ENCODE measurements around the gene SDK1. TPM values are rescaled to one million over a fixed set of nuclear protein-coding genes. Genes with fewer than 3 reads are reported as not detected.

Gene SDK1
- total RNA-seq, 1 experiment from 2014 or later = 7.1 TPM

DNA sequence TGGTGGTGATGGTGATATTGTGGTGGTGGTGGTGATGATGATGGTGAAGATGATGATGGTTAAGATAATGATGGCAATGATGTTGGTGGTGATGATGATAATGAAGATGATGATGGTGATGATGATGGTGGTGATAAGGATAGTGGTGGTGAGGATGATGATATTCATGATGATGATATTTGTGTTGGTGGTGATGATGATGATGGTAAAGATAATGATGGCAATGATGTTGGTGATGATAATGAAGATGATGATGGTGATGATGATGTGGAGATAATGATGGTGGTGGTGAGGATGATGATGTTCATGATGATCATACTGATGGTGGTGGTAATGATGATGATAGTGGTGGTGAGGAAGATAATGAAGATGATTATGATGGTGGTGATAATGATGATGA is 30.7 kb upstream of the SDK1 start:
- H3K27me3 ChIP-seq (replicated peaks; ENCODE audit: control insufficient read depth, insufficient read depth, low read length) = no peaks in the 10 kb centered on the region
- ChIA-PET POLR2A (no interaction called here), CTCF (no interaction called here)
- H3K4me1 ChIP-seq = no peaks in the 10 kb centered on the region
- no peak for DNase-seq
- Mint-ChIP-seq H3K36me3 (ENCODE audit: insufficient read depth, unreplicated experiment) (no peaks in the 10 kb centered on the region), H3K27ac (ENCODE audit: unreplicated experiment) (no peak overlapping the region), H3K4me3 (ENCODE audit: unreplicated experiment) (no peak overlapping the region), H3K4me1 (ENCODE audit: low read depth, unreplicated experiment) (no peaks in the 10 kb centered on the region), H3K9me3 (ENCODE audit: unreplicated experiment) (no peaks in the 10 kb centered on the region), H3K27me3 (ENCODE audit: insufficient read depth, unreplicated experiment) (no peaks in the 10 kb centered on the region)
- BruUV-seq (replicated peaks) = no TSS peak
- H3K4me3 ChIP-seq (ENCODE audit: low read depth, low read length) = no peak overlapping the region
- no peaks in the 10 kb centered on the region for H3K36me3 ChIP-seq (ENCODE audit: control insufficient read depth, insufficient read depth, low read length)
- intact Hi-C loops (cut with micrococcal nuclease; ENCODE audit: unreplicated experiment) = no loop called here
- TF ChIP-seq, protein P1, sequence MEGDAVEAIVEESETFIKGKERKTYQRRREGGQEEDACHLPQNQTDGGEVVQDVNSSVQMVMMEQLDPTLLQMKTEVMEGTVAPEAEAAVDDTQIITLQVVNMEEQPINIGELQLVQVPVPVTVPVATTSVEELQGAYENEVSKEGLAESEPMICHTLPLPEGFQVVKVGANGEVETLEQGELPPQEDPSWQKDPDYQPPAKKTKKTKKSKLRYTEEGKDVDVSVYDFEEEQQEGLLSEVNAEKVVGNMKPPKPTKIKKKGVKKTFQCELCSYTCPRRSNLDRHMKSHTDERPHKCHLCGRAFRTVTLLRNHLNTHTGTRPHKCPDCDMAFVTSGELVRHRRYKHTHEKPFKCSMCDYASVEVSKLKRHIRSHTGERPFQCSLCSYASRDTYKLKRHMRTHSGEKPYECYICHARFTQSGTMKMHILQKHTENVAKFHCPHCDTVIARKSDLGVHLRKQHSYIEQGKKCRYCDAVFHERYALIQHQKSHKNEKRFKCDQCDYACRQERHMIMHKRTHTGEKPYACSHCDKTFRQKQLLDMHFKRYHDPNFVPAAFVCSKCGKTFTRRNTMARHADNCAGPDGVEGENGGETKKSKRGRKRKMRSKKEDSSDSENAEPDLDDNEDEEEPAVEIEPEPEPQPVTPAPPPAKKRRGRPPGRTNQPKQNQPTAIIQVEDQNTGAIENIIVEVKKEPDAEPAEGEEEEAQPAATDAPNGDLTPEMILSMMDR (IDR thresholded peaks at IDR 0.05; ENCODE audit: insufficient read depth in 1 of 2, low read depth in 1 of 2, low read length in 1 of 2, severe bottlenecking in 1 of 2, unreplicated experiment in 1 of 2) = no peak
- no peaks in the 10 kb centered on the region; the same call in 1 of the 2 replicates for H3K9me3 ChIP-seq

- no TSS peak for BruUV-seq (replicated peaks)
- no peak overlapping the region for H3K27ac Mint-ChIP-seq (ENCODE audit: unreplicated experiment)
- Histone ChIP-seq H3K4me3 (ENCODE audit: low read depth, low read length) (no peak overlapping the region), H3K9me3 (no peaks in the 10 kb centered on the region; the same call in 1 of the 2 replicates), H3K36me3 (ENCODE audit: control insufficient read depth, insufficient read depth, low read length) (no peaks in the 10 kb centered on the region), H3K4me1 (no peaks in the 10 kb centered on the region), H3K27me3 (replicated peaks; ENCODE audit: control insufficient read depth, insufficient read depth, low read length) (no peaks in the 10 kb centered on the region)
- H3K4me3 Mint-ChIP-seq (ENCODE audit: unreplicated experiment) = no peak overlapping the region
- no peaks in the 10 kb centered on the region for H3K4me1 Mint-ChIP-seq (ENCODE audit: low read depth, unreplicated experiment)
- H3K27me3 Mint-ChIP-seq (ENCODE audit: insufficient read depth, unreplicated experiment) = no peaks in the 10 kb centered on the region
- intact Hi-C loops (cut with micrococcal nuclease; ENCODE audit: unreplicated experiment) = no loop called here
- H3K36me3 Mint-ChIP-seq (ENCODE audit: insufficient read depth, unreplicated experiment) = no peaks in the 10 kb centered on the region
- POLR2A ChIA-PET = no interaction called here
- CTCF ChIA-PET = no interaction called here
- H3K9me3 Mint-ChIP-seq (ENCODE audit: unreplicated experiment) = no peaks in the 10 kb centered on the region
- TF ChIP-seq, protein P1 (IDR thresholded peaks at IDR 0.05; ENCODE audit: insufficient read depth in 1 of 2, low read depth in 1 of 2, low read length in 1 of 2, severe bottlenecking in 1 of 2, unreplicated experiment in 1 of 2) = no peak
- no peak for DNase-seq
These were observed 29.8 kb upstream of the SDK1 start for GRCh38 chr7:3271298-3271697.

DNA sequence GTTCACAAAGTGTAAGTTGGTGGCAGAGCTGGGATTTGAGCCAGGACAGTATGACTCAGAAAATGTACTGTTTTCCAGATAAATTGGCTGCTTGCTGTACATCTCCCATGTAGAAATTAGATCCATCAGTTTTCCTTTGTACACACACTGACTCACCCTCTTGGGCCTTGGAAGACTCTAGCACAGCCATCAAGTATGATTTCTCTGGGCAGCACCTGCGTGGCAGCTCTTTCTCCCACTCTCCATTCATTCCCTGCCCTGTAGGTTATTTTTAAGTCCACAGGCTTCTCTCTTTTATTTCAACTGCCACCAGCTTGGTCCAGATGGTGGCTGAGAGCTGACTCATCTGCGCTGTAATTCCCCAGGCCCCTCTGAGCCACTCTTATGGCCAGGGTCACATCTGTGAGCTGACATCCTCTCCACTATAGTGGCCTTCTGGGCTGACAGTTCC is 28.3 kb upstream of the SDK1 start:
- Mint-ChIP-seq H3K4me1 (ENCODE audit: low read depth, unreplicated experiment) (no peaks in the 10 kb centered on the region), H3K4me3 (ENCODE audit: unreplicated experiment) (no peak overlapping the region), H3K9me3 (ENCODE audit: unreplicated experiment) (peaks cover 4% of the 10 kb centered on the region), H3K36me3 (ENCODE audit: insufficient read depth, unreplicated experiment) (no peaks in the 10 kb centered on the region), H3K27me3 (ENCODE audit: insufficient read depth, unreplicated experiment) (no peaks in the 10 kb centered on the region), H3K27ac (ENCODE audit: unreplicated experiment) (no peak overlapping the region)
- no peaks in the 10 kb centered on the region for H3K36me3 ChIP-seq (ENCODE audit: control insufficient read depth, insufficient read depth, low read length)
- POLR2A ChIA-PET = no interaction called here
- TF ChIP-seq, protein P1 (IDR thresholded peaks at IDR 0.05; ENCODE audit: insufficient read depth in 1 of 2, low read depth in 1 of 2, low read length in 1 of 2, severe bottlenecking in 1 of 2, unreplicated experiment in 1 of 2) = no peak
- DNase-seq = no peak
- H3K4me1 ChIP-seq = no peaks in the 10 kb centered on the region
- no peaks in the 10 kb centered on the region for H3K27me3 ChIP-seq (replicated peaks; ENCODE audit: control insufficient read depth, insufficient read depth, low read length)
- CTCF ChIA-PET = no interaction called here
- H3K9me3 ChIP-seq = no peaks in the 10 kb centered on the region; the same call in 1 of the 2 replicates
- no TSS peak for BruUV-seq (replicated peaks)
- H3K4me3 ChIP-seq (ENCODE audit: low read depth, low read length) = no peak overlapping the region
- intact Hi-C loops (cut with micrococcal nuclease; ENCODE audit: unreplicated experiment) = no loop called here

All from Caco-2 (cell line).